Thymus (tissue), 11 donors: ENCODE data around the gene ST7. TPM values are rescaled to one million over a fixed set of nuclear protein-coding genes. Genes with fewer than 3 reads are reported as not detected.
"Not testable (repeated sequence)": the region's sequence is repeated elsewhere in the genome, so short reads cannot be mapped to it uniquely, and the experiment has no call there.

Experiments used
- DNase-seq, 9 donors: peaks; one replicate each; pipeline ENCODE4 v3.0.0-alpha.2; 2013; ENCODE audit warnings: low spot score in 9 of 9, low read depth in 6 of 9, missing footprints in 1 of 9
- H3K27ac ChIP-seq, 2 donors: one replicate each; pipeline ENCODE4 v1.5.1; 2013; ENCODE audit warnings: control low read depth in 1 of 2, low read depth in 1 of 2, low read length in 1 of 2, mild to moderate bottlenecking in 1 of 2, moderate library complexity in 1 of 2
- H3K27me3 ChIP-seq, 2 donors: one replicate each; pipeline ENCODE4 v1.5.1; 2013; ENCODE audit warnings: low read length in 1 of 2; ENCODE audit not compliant: control insufficient read depth in 2 of 2, insufficient read depth in 1 of 2
- H3K36me3 ChIP-seq, 2 donors: one replicate each; pipeline ENCODE4 v1.5.1; 2013; ENCODE audit warnings: low read length in 1 of 2, mild to moderate bottlenecking in 1 of 2, moderate library complexity in 1 of 2; ENCODE audit not compliant: control insufficient read depth in 2 of 2, insufficient read depth in 2 of 2
- H3K4me1 ChIP-seq, 2 donors: one replicate each; pipeline ENCODE4 v1.5.1; 2013; ENCODE audit warnings: low read length in 2 of 2; ENCODE audit not compliant: control insufficient read depth in 2 of 2, insufficient read depth in 2 of 2
- H3K4me3 ChIP-seq, 2 donors: one replicate each; pipeline ENCODE4 v1.5.1; 2013; ENCODE audit warnings: low read length in 2 of 2, control low read depth in 1 of 2, mild to moderate bottlenecking in 1 of 2
- H3K9me3 ChIP-seq, 2 donors: one replicate each; pipeline ENCODE4 v1.5.1; 2013; ENCODE audit warnings: low read length in 1 of 2, mild to moderate bottlenecking in 1 of 2; ENCODE audit not compliant: control insufficient read depth in 2 of 2, insufficient read depth in 1 of 2
- WGBS: extraction: QIAGEN DNeasy Blood & Tissue Kit; methylation state at CpG from one replicate; pipeline ENCODE4 v1.1.7; 2013; 5-methylcytosine and 5-hydroxymethylcytosine counted together
- polyA plus RNA-seq: library from polyadenylated mRNA; stranded (reverse); fragments of 200-250 nt; gene quantifications from one replicate; pipeline ENCODE4 v1.2.3, GENCODE V29; 2013
- total RNA-seq: library from RNA; stranded (reverse); fragments of 120-200 nt; gene quantifications from one replicate; pipeline ENCODE4 v1.2.4, GENCODE V29; 2013
- donor health status: healthy.

Gene ST7
- total and polyA plus RNA-seq, 2 donors = 9.3 to 11.5 TPM

DNA sequence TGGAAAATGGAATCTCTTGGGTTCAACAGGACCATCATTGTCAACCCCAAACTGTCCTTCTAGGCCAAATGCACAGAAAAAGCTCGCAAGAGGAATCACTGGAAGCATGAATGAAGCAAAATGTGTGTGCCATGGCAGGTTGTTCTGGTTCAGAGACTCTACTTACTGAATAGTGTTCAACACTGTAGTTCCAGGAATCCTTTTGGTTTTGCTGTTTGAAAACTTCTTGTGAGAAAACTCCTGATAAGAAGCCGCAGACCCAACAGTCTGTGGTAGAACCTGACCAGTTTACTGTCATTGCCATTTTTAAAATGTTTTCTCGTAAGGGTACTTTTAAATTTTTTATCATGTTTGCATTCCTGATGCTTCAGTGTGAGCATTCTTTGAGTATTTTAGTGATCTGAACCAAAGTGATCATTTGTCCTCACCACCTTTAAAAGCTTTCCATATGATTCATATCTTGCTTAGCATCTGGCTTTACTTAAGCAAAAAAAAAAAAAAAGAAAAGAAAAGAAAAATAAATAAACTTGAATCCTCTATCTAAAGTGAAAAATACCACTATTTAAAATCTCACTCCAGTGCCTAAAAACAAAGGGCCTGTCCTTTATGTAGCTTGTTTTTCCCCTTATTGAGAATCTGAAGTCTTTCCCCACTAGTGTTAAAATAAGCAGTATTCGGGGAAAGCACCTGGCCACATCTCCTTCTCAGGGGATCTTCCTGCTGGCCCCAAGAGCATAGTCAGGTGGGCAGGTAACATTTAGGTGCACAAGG lies 277.2 kb downstream of the ST7 start:
- Histone ChIP-seq H3K4me3 (no peak overlapping the region), H3K36me3 (no peaks in the 10 kb centered on the region), H3K4me1 (no peaks in the 10 kb centered on the region), H3K27me3 (no peaks in the 10 kb centered on the region), H3K9me3 (no peaks in the 10 kb centered on the region), H3K27ac (no peak overlapping the region)
- no peak for DNase-seq
- 94% methylated on average over 4 of the region's 4 CpGs for WGBS

DNA sequence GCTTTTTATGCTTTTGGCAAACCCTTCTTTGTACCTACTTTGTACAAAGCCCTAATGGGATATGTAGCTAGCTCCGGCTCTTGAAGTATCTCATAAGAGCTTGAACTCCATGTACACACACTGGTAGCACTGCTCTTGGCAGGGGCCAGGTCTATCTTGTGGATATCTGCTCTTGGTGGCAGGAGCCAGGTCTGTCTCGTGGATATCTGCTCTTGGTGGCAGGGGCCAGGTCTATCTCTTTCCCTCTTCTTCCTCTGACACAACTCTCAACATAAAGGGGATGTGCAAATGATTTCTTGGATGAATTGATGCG lies 277.7 kb downstream of the ST7 start:
- Histone ChIP-seq H3K27me3 (no peaks in the 10 kb centered on the region), H3K4me1 (no peaks in the 10 kb centered on the region), H3K9me3 (no peaks in the 10 kb centered on the region), H3K36me3 (no peaks in the 10 kb centered on the region), H3K4me3 (no peak overlapping the region), H3K27ac (no peak overlapping the region)
- no peak for DNase-seq
- 93% methylated on average over 3 of the region's 3 CpGs for WGBS

DNA sequence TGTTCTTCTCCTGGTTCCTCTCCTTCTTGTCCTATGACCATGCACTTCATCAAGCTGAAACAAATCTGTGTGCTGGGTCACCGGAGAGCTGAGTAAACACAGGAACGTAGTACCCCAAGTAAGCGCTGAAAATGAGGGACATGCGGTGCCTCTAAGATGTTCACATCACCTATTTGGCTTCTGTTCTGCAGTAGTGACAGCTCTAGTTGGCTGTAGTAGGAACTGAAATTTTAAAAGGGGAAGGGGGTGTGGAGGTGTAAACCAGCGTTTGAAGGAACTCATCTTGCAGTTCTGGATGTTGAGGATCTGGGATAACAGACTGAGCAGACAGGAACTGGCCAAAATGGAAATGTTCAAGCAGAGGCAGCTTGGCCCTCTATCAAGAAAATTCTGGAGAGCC lies 284.3 kb downstream of the ST7 start:
- no peaks in the 10 kb centered on the region for H3K4me1 ChIP-seq

DNA sequence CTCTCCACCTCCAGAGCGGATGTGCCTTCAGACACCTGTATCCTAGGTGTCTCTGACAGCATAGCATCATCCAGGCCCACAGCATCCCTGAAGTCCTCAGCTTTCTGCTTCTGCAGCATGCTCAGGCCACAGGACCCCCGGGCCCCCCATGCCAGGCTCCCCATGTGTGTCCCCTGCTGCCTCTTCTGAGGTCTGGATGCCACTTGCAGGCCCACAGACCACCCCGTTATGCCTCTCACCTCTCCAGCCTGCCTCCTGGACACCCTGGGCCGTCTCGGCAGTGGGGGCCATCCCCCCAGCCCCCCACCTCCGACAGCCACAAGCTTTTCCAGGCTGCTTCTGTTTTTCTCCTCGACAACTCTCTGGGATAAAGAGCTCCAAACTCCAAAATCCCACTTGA lies 285.2 kb downstream of the ST7 start:
- WGBS = 88% methylated on average over 7 of the region's 7 CpGs
- no peak for DNase-seq
- Histone ChIP-seq H3K9me3 (no peaks in the 10 kb centered on the region), H3K4me3 (no peak overlapping the region), H3K4me1 (no peaks in the 10 kb centered on the region), H3K36me3 (no peaks in the 10 kb centered on the region), H3K27ac (no peak overlapping the region), H3K27me3 (no peaks in the 10 kb centered on the region)

More for the DNA sequence above, 284.3 kb downstream of the ST7 start:
- no peak for DNase-seq
- Histone ChIP-seq H3K9me3 (no peaks in the 10 kb centered on the region), H3K4me3 (no peak overlapping the region), H3K27me3 (no peaks in the 10 kb centered on the region), H3K27ac (no peak overlapping the region), H3K36me3 (no peaks in the 10 kb centered on the region)
- 82% methylated on average over 5 of the region's 5 CpGs for WGBS

DNA sequence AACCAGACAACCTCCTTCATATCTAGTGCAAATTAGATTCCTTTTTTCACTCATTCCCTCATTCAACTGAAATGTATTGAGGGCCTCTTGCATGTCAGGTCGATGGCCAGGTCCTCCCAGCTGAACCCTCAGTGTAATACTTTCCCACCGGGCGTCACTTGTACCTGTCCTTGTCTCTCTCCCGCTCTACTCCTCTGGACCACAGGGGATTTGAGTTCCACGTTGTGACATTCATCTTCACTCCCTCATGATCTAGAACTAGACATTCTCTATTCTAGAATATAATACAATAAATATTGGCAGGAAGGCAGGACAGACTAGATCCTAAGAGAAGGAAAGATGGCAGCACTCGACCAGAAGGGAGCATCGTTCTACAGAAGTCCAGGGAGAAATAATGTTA lies 285.6 kb downstream of the ST7 start:
- Histone ChIP-seq H3K9me3 (no peaks in the 10 kb centered on the region), H3K4me3 (no peak overlapping the region), H3K36me3 (no peaks in the 10 kb centered on the region), H3K4me1 (no peaks in the 10 kb centered on the region), H3K27ac (no peak overlapping the region), H3K27me3 (no peaks in the 10 kb centered on the region)
- WGBS = 91% methylated on average over 7 of the region's 7 CpGs
- DNase-seq = no peak

DNA sequence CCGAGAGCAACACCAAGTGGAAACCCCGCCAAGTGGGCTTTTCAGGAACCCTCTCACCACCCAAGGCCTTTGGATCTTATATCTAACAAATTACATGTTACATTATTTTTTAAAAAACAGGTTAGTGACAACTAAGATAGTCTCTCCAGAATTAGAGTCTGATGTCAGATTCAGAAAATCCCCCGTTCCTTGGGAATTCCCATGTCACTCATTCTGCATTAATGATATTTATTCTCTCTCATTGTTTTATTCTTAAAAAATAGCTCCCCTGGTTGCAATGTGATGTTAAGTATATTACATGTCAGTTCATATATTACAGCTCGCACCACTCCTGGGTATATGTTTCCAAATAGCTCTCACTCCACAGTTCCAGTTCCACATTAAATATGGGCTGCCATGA lies 287.8 kb downstream of the ST7 start:
- 94% methylated on average over 4 of the region's 4 CpGs for WGBS
- no peak for DNase-seq
- Histone ChIP-seq H3K4me1 (no peaks in the 10 kb centered on the region), H3K27ac (no peak overlapping the region), H3K36me3 (no peaks in the 10 kb centered on the region), H3K27me3 (no peaks in the 10 kb centered on the region), H3K4me3 (no peak overlapping the region), H3K9me3 (no peaks in the 10 kb centered on the region)

DNA sequence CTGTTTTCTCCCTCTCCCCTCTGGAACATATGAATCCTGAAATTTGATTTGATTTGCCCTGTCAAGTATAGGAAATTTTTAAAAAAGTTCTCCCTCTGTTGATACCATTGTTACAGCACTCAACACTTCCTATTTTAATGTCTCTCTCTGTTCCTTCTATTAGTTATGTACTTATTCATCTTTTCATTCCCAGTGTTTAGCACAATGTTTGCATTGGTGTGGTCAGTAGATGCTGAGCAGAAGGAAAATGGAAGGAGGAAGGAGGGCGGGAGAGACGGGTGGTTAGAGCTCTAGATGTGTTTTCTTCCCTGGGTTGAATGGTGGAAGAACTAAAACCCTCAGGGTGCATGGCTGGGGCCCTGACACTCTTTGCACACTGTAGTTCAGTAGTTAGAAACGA lies 290.1 kb downstream of the ST7 start:
- no peak for DNase-seq
- Histone ChIP-seq H3K36me3 (no peaks in the 10 kb centered on the region), H3K27ac (no peak overlapping the region), H3K4me1 (no peaks in the 10 kb centered on the region), H3K27me3 (no peaks in the 10 kb centered on the region), H3K9me3 (no peaks in the 10 kb centered on the region), H3K4me3 (no peak overlapping the region)
- WGBS = 88% methylated on average over 3 of the region's 3 CpGs

DNA sequence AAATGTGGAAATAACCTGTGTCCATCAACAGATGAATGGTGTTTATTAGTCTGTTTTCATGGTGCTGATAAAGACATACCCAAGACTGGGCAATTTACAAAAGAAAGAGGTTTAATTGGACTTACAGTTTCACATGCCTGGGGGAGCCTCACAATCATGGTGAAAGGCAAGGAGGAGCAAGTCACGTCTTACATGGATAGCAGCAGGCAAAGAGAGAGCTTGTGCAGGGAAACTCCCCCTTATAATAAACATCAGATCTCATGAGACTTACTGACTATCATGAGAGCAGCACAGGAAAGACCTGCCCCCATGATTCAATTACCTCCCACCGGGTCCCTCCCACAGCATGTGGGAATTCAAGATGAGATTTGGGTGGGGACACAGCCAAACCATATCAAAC lies 292.4 kb downstream of the ST7 start:
- H3K27me3 ChIP-seq, H3K4me3 ChIP-seq, H3K9me3 ChIP-seq, H3K36me3 ChIP-seq, DNase-seq, H3K27ac ChIP-seq, H3K4me1 ChIP-seq: not testable (repeated sequence)
- 94% methylated on average over 2 of the region's 2 CpGs for WGBS

DNA sequence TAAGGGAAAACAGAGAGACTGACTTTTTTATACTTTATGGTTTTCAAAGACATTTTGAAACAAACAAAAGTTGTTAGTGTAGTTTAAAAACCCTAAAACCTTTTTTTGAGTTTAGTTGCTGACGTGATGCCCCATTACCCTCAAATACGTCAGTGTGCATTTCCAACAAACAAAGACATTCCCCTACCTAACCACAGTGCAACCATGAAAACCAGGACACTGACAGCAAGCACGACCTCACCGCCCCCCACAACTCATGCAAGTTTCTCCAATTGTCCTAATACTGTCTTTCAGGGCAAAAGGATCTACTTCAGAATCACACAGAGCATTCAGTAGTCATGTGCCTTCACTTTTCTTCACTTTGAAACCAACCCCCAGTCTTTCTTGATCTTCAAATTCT lies 294.5 kb downstream of the ST7 start:
- no peak overlapping the region for H3K4me3 ChIP-seq
- no peak for DNase-seq
- H3K4me1 ChIP-seq = no peaks in the 10 kb centered on the region
- WGBS = 85% methylated on average over 4 of the region's 4 CpGs
- no peaks in the 10 kb centered on the region for H3K9me3 ChIP-seq
- no peaks in the 10 kb centered on the region for H3K27me3 ChIP-seq
- no peak overlapping the region for H3K27ac ChIP-seq
- H3K36me3 ChIP-seq = no peaks in the 10 kb centered on the region

DNA sequence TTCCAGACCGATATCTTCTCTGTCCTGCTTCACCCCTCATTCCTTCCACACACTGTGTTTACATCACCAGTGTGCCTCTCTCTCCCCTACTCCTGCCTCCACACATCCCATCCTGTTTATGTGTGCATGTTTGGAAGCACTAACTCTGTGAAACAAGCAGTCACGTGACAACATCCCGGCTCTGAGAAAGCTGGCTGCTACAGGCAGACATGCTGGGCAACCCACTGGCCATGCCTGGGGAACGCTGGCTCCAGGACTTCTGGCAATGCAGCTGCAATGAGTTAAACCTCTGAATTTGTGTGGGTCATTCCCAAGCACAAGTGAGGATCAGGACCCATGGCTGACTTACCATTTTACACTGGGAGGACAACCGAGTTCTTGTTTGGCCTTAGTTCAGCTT lies 295.5 kb downstream of the ST7 start:
- no peak for DNase-seq
- Histone ChIP-seq H3K9me3 (no peaks in the 10 kb centered on the region), H3K4me1 (no peaks in the 10 kb centered on the region), H3K27ac (no peak overlapping the region), H3K4me3 (no peak overlapping the region), H3K27me3 (no peaks in the 10 kb centered on the region), H3K36me3 (no peaks in the 10 kb centered on the region)
- WGBS = 91% methylated on average over 5 of the region's 5 CpGs
